Heart left ventricle (tissue), 16 donors: ENCODE measurements around the gene MYBL2. TPM values are rescaled to one million over a fixed set of nuclear protein-coding genes. Genes with fewer than 3 reads are reported as not detected.

Source experiments
- ATAC-seq, 4 donors: fragments of 200-7000 bp; cut with Tn5 transposase; one replicate each; pipeline ENCODE4 v1.9.1; 2020 to 2022; ENCODE audit warnings: moderate library complexity in 4 of 4, mild to moderate bottlenecking in 3 of 4, moderate number of reproducible peaks in 1 of 4
- DNase-seq, 5 donors: peaks; one replicate each; pipeline ENCODE4 v3.0.0-alpha.2; 2020
- H3K27ac ChIP-seq, 12 donors: fragments of 200-600 bp; sonication (generic) in 4 of 12; one replicate each; pipeline versions ENCODE4 v1.5.0 to v1.8.0; 2016 to 2022; ENCODE audit warnings: mild to moderate bottlenecking in 2 of 12
- H3K27me3 ChIP-seq, 9 donors: fragments of 200-600 bp; sonication (generic) in 2 of 9; one replicate each; pipeline versions ENCODE4 v1.5.1 to v1.8.0; 2016 to 2022; ENCODE audit warnings: mild to moderate bottlenecking in 3 of 9
- H3K36me3 ChIP-seq, 9 donors: fragments of 200-600 bp; sonication (generic) in 2 of 9; one replicate each; pipeline versions ENCODE4 v1.5.0 to v1.8.0; 2018 to 2022; ENCODE audit warnings: mild to moderate bottlenecking in 2 of 9
- H3K4me1 ChIP-seq, 12 donors: fragments of 200-600 bp; sonication (generic) in 4 of 12; one replicate each; pipeline versions ENCODE4 v1.5.0 to v1.8.0; 2016 to 2022; ENCODE audit warnings: mild to moderate bottlenecking in 3 of 12
- H3K4me3 ChIP-seq, 12 donors: fragments of 200-600 bp; sonication (generic) in 4 of 12; one replicate each; pipeline versions ENCODE4 v1.5.0 to v1.8.0; 2017 to 2022; ENCODE audit warnings: mild to moderate bottlenecking in 9 of 12, moderate library complexity in 4 of 12
- H3K9me3 ChIP-seq, 12 donors: fragments of 200-600 bp; sonication (generic) in 4 of 12; one replicate each; pipeline versions ENCODE4 v1.5.0 to v1.8.0; 2016 to 2022; ENCODE audit warnings: mild to moderate bottlenecking in 1 of 12
- CTCF ChIP-seq, 12 donors: fragments of 200-600 bp; sonication (generic) in 4 of 12; IDR thresholded peaks; one replicate each; pipeline versions ENCODE4 v1.5.0 to v1.8.0; 2018 to 2022; ENCODE audit warnings: antibody characterized with exemption in 12 of 12, mild to moderate bottlenecking in 5 of 12
- POLR2A ChIP-seq, 2 donors: fragments of 450-650 bp; IDR thresholded peaks; one replicate each; pipeline ENCODE4 v1.6.1; 2017; ENCODE audit warnings: antibody characterized with exemption in 2 of 2, mild to moderate bottlenecking in 2 of 2, moderate library complexity in 2 of 2
- whole genome bisulfite sequencing, 4 donors: extraction: QIAGEN DNeasy Blood & Tissue Kit in 2 of 4; methylation state at CpG; one replicate each; pipeline versions ENCODE4 v1.1.5 to v1.1.7; 2013 to 2018; 5-methylcytosine and 5-hydroxymethylcytosine counted together
- intact Hi-C, 10 donors: fragments of 100-400 bp; cut with DNase I; formaldehyde crosslinking; loops; one replicate each; pipeline versions ENCODE4 v1.11.1 to v1.14.2; 2022
- polyA plus RNA-seq, 2 donors: library from polyadenylated mRNA; stranded (reverse); fragments of 200-250 nt; gene quantifications; one replicate each; pipeline ENCODE4 v1.2.3, GENCODE V29; 2013
- total RNA-seq, 9 donors: library from RNA; depleted of rRNA in 2 of 9; stranded (reverse); fragments of >200 nt in 2 of 9; fragmentation: NEBNext Ultra II Directional in 3 of 9; extraction: Animal tissue kit (Norgen Biotek cat#: 25700) in 3 of 9; gene quantifications; one replicate each; pipeline versions ENCODE4 v1.1.0 to v1.2.4, GENCODE V29; 2016 to 2023
- donor health status: ischemic (EF 13 %, LVEDD 7.1; RV severe dilation, severe dysfunction).
- donor health status: healthy with polysubstance abuse.
- donor health status: DM: no; HTN: yes; CAD: no.
- donor health status: DM: no; HTN: no; CAD: no.
- donor health status: ischemic (EF 25% LVEDD 6.9; RV normal size, moderate dysfunction).
- donor health status: ischemic (EF 25% LVEDD 5.7; RV mildly dilated, moderate dysfunction).
- donor health status: healthy.
- donor health status: DM: yes; HTN: yes; CAD: no.
- donor health status: ischemic (EF 35%, LVEDD 5.7; RV mildly dilated, moderate dysfunction).
- donor health status: nonischemic (EF 11% LVEDD 7.7; RV severe dilation, severe dysfunction).
- donor health status: DM: yes; HTN: yes; CAD: no.
- donor health status: PGD.
- donor health status: ischemic (EF 29% LVEDD 5.4; RV normal size, mild dysfunction).
- donor health status: nonischemic (EF 23%, LVEDD 6.1; RV moderate dilation, normal function).

Gene MYBL2
- total and polyA plus RNA-seq, 11 donors, result 0.07 to 7.9 (median 0.17) TPM; not detected in 2

GRCh38 chr20:43728686-43729255 lies 61.9 kb downstream of the MYBL2 start:
- 72 to 79% (median 74%) methylated on average over 7 of the region's 7 CpGs for WGBS, 4 donors
- intact Hi-C loops, result no loop called here
- no peak for ATAC-seq
- H3K4me1 ChIP-seq, result no peaks in the 10 kb centered on the region
- no peak overlapping the region for H3K4me3 ChIP-seq
- peaks cover 0 to 8% (median 0%) of the 10 kb centered on the region in 9 donors for H3K27me3 ChIP-seq
- H3K36me3 ChIP-seq, result no peaks in the 10 kb centered on the region
- no peak overlapping the region for H3K27ac ChIP-seq
- TF ChIP-seq CTCF (IDR thresholded peaks at IDR 0.05) (no peak), POLR2A (IDR thresholded peaks at IDR 0.05) (no peak)
- peaks cover 0 to 4% (median 0%) of the 10 kb centered on the region in 12 donors for H3K9me3 ChIP-seq
- DNase-seq, result no peak

GRCh38 chr20:43731469-43731868 lies 64.6 kb downstream of the MYBL2 start:
- WGBS, 4 donors, result 43 to 73% (median 62%) methylated on average over 7 of the region's 7 CpGs

GRCh38 chr20:43731927-43732326 lies 65.0 kb downstream of the MYBL2 start:
- H3K4me1 ChIP-seq, result no peaks in the 10 kb centered on the region
- intact Hi-C loops, result no loop called here
- 73 to 85% (median 81%) methylated on average over 4 to 5 of the region's 5 CpGs for WGBS, 4 donors
- no peak overlapping the region for H3K4me3 ChIP-seq
- DNase-seq (no peak), ATAC-seq (no peak)
- no peak overlapping the region for H3K27ac ChIP-seq
- H3K27me3 ChIP-seq, result peaks cover 0 to 20% (median 0%) of the 10 kb centered on the region in 9 donors
- peaks cover 0 to 4% (median 0%) of the 10 kb centered on the region in 12 donors for H3K9me3 ChIP-seq
- H3K36me3 ChIP-seq, result no peaks in the 10 kb centered on the region
- TF ChIP-seq POLR2A (IDR thresholded peaks at IDR 0.05) (no peak), CTCF (IDR thresholded peaks at IDR 0.05) (no peak)

More at GRCh38 chr20:43731469-43731868, 64.6 kb downstream of the MYBL2 start:
- H3K36me3 ChIP-seq, result no peaks in the 10 kb centered on the region
- peaks cover 0 to 20% (median 0%) of the 10 kb centered on the region in 9 donors for H3K27me3 ChIP-seq
- intact Hi-C loops, result no loop called here
- peaks cover 0 to 4% (median 0%) of the 10 kb centered on the region in 12 donors for H3K9me3 ChIP-seq
- no peak overlapping the region for H3K27ac ChIP-seq
- H3K4me3 ChIP-seq, result no peak overlapping the region
- H3K4me1 ChIP-seq, result no peaks in the 10 kb centered on the region
- ATAC-seq (no peak), DNase-seq (no peak)
- TF ChIP-seq POLR2A (IDR thresholded peaks at IDR 0.05) (no peak), CTCF (IDR thresholded peaks at IDR 0.05) (no peak)

GRCh38 chr20:43736588-43737158 lies 69.8 kb downstream of the MYBL2 start:
- 39 to 52% (median 46%) methylated on average over 2 of the region's 2 CpGs for WGBS, 4 donors
- no peak for DNase-seq
- Histone ChIP-seq H3K27me3 (peaks cover 0 to 20% (median 0%) of the 10 kb centered on the region in 9 donors), H3K27ac (no peak overlapping the region), H3K4me1 (no peaks in the 10 kb centered on the region), H3K9me3 (no peaks in the 10 kb centered on the region), H3K4me3 (no peak overlapping the region), H3K36me3 (no peaks in the 10 kb centered on the region)
- ATAC-seq, result no peak
- TF ChIP-seq POLR2A (IDR thresholded peaks at IDR 0.05) (no peak), CTCF (IDR thresholded peaks at IDR 0.05) (no peak)
- intact Hi-C loops, result no loop called here
